Brain microvascular endothelial cell (primary cell): Measurements from ENCODE around the gene SNCG.
A peak's percentile ranks its signal among the peaks of the same experiment; 100 is the strongest.

Experiments
- DNase-seq: peaks from one replicate; pipeline ENCODE4 v3.0.0-alpha.2; 2020
- H3K27ac ChIP-seq: fragments of 250-450 bp; sonication (Bioruptor Pico); 2 replicates; pipeline ENCODE4 v1.5.1; 2020; ENCODE audit warnings: mild to moderate bottlenecking, moderate library complexity
- H3K27me3 ChIP-seq: fragments of 250-450 bp; sonication (Bioruptor Pico); replicated peaks from 2 replicates; pipeline ENCODE4 v1.5.1; 2020; ENCODE audit warnings: mild to moderate bottlenecking
- H3K36me3 ChIP-seq: fragments of 250-450 bp; sonication (Bioruptor Pico); replicated peaks from 2 replicates; pipeline ENCODE4 v1.5.1; 2020; ENCODE audit warnings: mild to moderate bottlenecking
- H3K4me3 ChIP-seq: 2 replicates; pipeline ENCODE4 v1.5.1; 2011; ENCODE audit warnings: low read depth, mild to moderate bottlenecking, control low read depth, low read length, moderate library complexity
- in situ Hi-C: cut with HindIII; loops from 2 replicates; pipeline ENCODE4 v1.10.0; 2017; ENCODE audit warnings: low sequenced_read_pairs, low pct_ligation_motif_present
- TF ChIP-seq, protein P1 (sequence below): IDR thresholded peaks from 2 replicates; pipeline ENCODE4 v1.5.1; 2011; ENCODE audit warnings: low read depth, mild to moderate bottlenecking, moderate library complexity, low read length, control low read depth, inconsistent platforms; ENCODE audit errors: missing control alignments

The SNCG gene

DNA sequence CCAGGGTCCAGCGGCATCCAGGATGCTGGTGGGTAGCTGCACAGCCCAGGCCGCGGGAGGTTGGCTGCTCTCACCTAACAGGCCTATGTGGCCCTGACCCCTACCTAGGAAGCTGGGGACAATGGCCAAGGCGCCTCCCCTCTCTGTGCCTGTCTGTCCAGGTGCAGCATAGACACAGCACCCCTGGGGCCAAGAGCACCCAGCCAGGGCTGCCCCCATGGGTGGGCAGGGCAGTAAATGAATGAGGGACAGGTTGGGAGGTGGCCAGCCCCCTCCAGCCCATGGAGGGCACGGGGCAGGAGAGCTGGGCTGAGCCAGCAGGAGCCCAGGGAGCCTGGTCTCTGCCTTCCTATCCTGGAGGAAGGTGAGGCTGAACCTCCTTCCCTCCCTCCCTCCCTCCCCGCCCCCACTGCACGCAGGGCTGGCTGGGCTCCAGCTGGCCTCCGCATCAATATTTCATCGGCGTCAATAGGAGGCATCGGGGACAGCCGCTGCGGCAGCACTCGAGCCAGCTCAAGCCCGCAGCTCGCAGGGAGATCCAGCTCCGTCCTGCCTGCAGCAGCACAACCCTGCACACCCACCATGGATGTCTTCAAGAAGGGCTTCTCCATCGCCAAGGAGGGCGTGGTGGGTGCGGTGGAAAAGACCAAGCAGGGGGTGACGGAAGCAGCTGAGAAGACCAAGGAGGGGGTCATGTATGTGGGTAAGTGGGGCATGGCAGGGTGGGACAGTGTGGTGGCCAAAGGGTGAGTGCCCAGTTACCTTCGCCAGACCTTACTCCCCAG is at the start of gene SNCG:
Gene SNCG, plus strand, starts transcription at position 484 of the 785 bp plus-strand sequence. Its CDS starts 99 bp downstream, at position 583.
- Histone ChIP-seq H3K27ac (peak within 1 kb of the TSS; percentile 32), H3K27me3 (no peaks in the 10 kb centered on the region), H3K4me3 (no peak within 1 kb of the TSS), H3K36me3 (no peaks in the 10 kb centered on the region)
- in situ Hi-C loops, result no loop called here
- TF ChIP-seq, protein P1, sequence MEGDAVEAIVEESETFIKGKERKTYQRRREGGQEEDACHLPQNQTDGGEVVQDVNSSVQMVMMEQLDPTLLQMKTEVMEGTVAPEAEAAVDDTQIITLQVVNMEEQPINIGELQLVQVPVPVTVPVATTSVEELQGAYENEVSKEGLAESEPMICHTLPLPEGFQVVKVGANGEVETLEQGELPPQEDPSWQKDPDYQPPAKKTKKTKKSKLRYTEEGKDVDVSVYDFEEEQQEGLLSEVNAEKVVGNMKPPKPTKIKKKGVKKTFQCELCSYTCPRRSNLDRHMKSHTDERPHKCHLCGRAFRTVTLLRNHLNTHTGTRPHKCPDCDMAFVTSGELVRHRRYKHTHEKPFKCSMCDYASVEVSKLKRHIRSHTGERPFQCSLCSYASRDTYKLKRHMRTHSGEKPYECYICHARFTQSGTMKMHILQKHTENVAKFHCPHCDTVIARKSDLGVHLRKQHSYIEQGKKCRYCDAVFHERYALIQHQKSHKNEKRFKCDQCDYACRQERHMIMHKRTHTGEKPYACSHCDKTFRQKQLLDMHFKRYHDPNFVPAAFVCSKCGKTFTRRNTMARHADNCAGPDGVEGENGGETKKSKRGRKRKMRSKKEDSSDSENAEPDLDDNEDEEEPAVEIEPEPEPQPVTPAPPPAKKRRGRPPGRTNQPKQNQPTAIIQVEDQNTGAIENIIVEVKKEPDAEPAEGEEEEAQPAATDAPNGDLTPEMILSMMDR, result no peak
- DNase-seq, result no peak

DNA sequence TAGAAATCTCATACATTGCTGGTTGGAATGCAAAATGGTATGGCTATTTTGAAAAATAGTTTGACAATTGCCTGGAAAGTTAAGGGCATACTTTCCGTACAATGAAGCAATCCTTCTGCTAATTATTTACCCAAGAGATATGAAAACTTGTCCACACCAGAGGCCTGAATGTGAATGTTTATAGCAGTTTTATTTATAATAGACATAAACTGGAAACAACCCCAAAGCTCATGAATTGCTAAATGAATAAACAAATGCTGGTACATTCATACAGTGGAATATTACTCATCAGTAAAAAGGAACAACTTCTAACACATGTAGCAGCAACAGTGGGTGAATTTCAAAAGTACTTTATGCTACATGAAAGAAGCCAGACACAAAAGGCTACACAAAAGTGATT is 43.7 kb upstream of the SNCG start:
- H3K36me3 ChIP-seq, result peaks cover 9% of the 10 kb centered on the region
- in situ Hi-C loops, result no loop called here

GRCh38 chr10:86918022-86918471 is 40.4 kb upstream of the SNCG start:
- in situ Hi-C loops, result no loop called here
- Histone ChIP-seq H3K27me3 (no peaks in the 10 kb centered on the region), H3K4me3 (no peak overlapping the region), H3K27ac (no peak overlapping the region), H3K36me3 (peaks cover 17% of the 10 kb centered on the region)
- DNase-seq, result no peak
- TF ChIP-seq, protein P1, result no peak

More for the DNA sequence above, 43.7 kb upstream of the SNCG start:
- TF ChIP-seq, protein P1, result no peak
- Histone ChIP-seq H3K27me3 (no peaks in the 10 kb centered on the region), H3K27ac (no peak overlapping the region), H3K4me3 (no peak overlapping the region)
- no peak for DNase-seq

DNA sequence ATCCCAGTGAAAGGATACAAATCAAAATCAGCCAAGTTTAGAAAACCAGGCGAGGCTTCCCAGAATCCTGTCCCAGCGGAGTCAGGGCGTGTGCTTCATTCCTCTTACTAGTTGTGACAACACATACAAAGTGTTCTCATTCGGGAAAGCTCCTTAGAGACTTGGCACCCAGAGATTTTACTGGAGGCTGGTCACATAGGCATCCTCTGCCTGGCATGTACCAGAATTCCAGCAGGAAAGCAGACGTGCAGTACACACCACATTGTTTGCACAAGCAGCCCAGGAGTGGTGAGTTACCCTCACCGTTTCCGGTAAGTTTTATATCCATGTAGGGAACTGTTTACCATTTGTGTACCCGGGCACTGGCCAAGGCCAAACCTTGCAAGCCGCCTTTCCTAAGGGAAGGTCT is 35.8 kb upstream of the SNCG start:
- H3K27me3 ChIP-seq, result no peaks in the 10 kb centered on the region
- no peak overlapping the region for H3K4me3 ChIP-seq
- no peak for DNase-seq
- in situ Hi-C loops, result no loop called here
- TF ChIP-seq, protein P1, result no peak
- no peak overlapping the region for H3K27ac ChIP-seq
- H3K36me3 ChIP-seq, result peaks cover 16% of the 10 kb centered on the region

GRCh38 chr10:86929468-86930380 is 28.7 kb upstream of the SNCG start:
- H3K27me3 ChIP-seq, result no peaks in the 10 kb centered on the region
- no peak for DNase-seq
- no peak overlapping the region for H3K27ac ChIP-seq
- TF ChIP-seq, protein P1, result no peak
- peaks cover 6% of the 10 kb centered on the region for H3K36me3 ChIP-seq
- in situ Hi-C loops, result no loop called here
- no peak overlapping the region for H3K4me3 ChIP-seq
